LNCaP clone FGC (cell line): ENCODE data around the gene NUP107.

Experiments
- DNase-seq: peaks from one replicate; pipeline ENCODE4 v3.0.0-alpha.2; 2011; ENCODE audit warnings: low read depth
- H3K4me3 ChIP-seq: 2 replicates; pipeline ENCODE4 v1.5.1; 2011; ENCODE audit warnings: mild to moderate bottlenecking, low read depth, low read length, control low read depth
- CTCF ChIP-seq: IDR thresholded peaks from 2 replicates; pipeline ENCODE4 v1.5.1; 2012; ENCODE audit warnings: mild to moderate bottlenecking; ENCODE audit not compliant: control insufficient read depth, insufficient read depth; ENCODE audit errors: extremely low read depth

NUP107 gene

GRCh38 chr12:68749443-68749842, 62.7 kb downstream of the NUP107 start:
- no peak for TF ChIP-seq CTCF
- H3K4me3 ChIP-seq, result no peak overlapping the region
- no peak for DNase-seq

GRCh38 chr12:68749861-68750260, 63.1 kb downstream of the NUP107 start:
- no peak for DNase-seq
- TF ChIP-seq CTCF, result no peak
- no peak overlapping the region for H3K4me3 ChIP-seq

GRCh38 chr12:68750506-68750905, 63.7 kb downstream of the NUP107 start:
- DNase-seq, result no peak
- no peak overlapping the region for H3K4me3 ChIP-seq
- TF ChIP-seq CTCF, result no peak

- DNase-seq, result no peak
- TF ChIP-seq CTCF, result no peak
- H3K4me3 ChIP-seq, result no peak overlapping the region
Observed at GRCh38 chr12:68755536-68756243, 68.9 kb downstream of the NUP107 start.

GRCh38 chr12:68759852-68760251, 73.1 kb downstream of the NUP107 start:
- no peak for TF ChIP-seq CTCF
- H3K4me3 ChIP-seq, result no peak overlapping the region
- DNase-seq, result no peak

GRCh38 chr12:68760806-68761441, 74.1 kb downstream of the NUP107 start:
- DNase-seq, result no peak
- H3K4me3 ChIP-seq, result no peak overlapping the region
- no peak for TF ChIP-seq CTCF

- no peak overlapping the region for H3K4me3 ChIP-seq
- TF ChIP-seq CTCF, result no peak
- no peak for DNase-seq
Observed at GRCh38 chr12:68761442-68761812, 74.6 kb downstream of the NUP107 start.
